ENCODE data around the gene KIF1B. TPM values are rescaled to one million over a fixed set of nuclear protein-coding genes. Genes with fewer than 3 reads are reported as not detected.

KIF1B gene
- total RNA-seq, 6 experiments from 2014 or later: 21.7 to 29.4 (median 23.2) TPM

DNA sequence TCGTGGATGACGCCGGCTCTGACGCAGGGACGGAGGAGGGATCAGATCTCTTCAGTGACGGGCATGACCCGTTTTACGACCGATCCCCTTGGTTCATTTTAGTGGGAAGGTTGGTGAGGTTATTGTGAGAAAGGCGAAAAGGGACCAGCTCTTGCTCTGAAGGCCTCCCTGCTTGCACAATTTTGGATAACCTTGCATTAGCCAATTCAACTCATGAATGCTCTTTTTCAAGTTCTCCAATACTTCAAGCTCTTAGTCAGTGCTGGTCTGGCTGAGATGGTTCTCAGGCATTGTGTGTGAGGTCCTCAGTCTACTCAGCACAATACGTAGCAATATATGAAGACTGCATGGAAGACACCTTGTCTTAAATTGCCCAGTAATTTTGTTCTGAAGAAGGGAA, 115.9 kb downstream of the KIF1B start:
- intact Hi-C loops (cut with DNase I): no loop called here
- Histone ChIP-seq H3K27me3 (no peaks in the 10 kb centered on the region), H3K4me1 (no peaks in the 10 kb centered on the region), H3K4me3 (no peak overlapping the region), H3K36me3 (peaks cover 0 to 48% (median 7%) of the 10 kb centered on the region in 4 donors), H3K27ac (no peak overlapping the region), H3K9me3 (no peaks in the 10 kb centered on the region)
- 100% methylated on average over 1 of the region's 11 CpGs for WGBS (ENCODE audit: insufficient coverage, low coverage, low lambda C conversion rate, missing lambda C conversion rate)
- TF ChIP-seq, protein P1, sequence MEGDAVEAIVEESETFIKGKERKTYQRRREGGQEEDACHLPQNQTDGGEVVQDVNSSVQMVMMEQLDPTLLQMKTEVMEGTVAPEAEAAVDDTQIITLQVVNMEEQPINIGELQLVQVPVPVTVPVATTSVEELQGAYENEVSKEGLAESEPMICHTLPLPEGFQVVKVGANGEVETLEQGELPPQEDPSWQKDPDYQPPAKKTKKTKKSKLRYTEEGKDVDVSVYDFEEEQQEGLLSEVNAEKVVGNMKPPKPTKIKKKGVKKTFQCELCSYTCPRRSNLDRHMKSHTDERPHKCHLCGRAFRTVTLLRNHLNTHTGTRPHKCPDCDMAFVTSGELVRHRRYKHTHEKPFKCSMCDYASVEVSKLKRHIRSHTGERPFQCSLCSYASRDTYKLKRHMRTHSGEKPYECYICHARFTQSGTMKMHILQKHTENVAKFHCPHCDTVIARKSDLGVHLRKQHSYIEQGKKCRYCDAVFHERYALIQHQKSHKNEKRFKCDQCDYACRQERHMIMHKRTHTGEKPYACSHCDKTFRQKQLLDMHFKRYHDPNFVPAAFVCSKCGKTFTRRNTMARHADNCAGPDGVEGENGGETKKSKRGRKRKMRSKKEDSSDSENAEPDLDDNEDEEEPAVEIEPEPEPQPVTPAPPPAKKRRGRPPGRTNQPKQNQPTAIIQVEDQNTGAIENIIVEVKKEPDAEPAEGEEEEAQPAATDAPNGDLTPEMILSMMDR (IDR thresholded peaks at IDR 0.05): no peak
- no peak for TF ChIP-seq POLR2A (IDR thresholded peaks at IDR 0.05)
- DNase-seq: no peak
- ATAC-seq: no peak

DNA sequence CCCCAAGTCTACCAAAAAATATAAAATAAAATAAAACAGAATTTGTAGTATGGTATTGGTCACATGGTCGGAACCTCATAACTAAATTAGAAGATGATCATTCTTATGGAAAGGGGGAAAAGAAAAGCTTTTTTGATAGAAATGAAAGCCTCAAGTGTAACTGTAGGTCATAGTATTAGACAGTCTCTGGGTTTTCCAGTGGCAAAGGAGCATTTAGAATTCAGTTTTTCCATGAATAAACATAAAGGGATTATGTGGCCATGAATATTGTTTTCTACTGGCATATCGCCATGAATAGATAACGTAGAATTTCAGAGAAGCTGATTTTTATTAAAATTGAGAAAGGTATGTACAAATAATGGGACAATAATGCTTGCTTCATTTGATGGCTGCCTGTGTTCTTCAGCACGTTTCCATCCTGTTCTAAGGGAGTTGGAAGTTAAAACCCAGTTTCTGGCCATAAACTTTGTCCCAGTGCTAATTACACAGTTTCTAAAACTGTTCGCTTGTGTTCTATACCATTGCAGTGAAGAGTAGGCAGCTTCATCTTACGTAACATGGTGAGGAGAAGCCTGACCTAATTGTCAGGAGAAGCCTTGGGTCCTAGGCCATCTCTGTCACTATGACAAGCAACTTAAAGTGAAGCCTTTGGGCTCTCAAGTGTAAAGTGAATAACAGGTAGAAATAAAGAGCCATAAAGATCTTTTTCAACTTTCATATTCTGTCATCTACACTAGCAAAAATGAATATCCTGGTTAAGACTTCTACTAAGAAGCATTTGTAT, 118.0 kb downstream of the KIF1B start:
- Histone ChIP-seq H3K36me3 (peaks cover 0 to 30% (median 11%) of the 10 kb centered on the region in 4 donors), H3K4me1 (no peaks in the 10 kb centered on the region), H3K9me3 (no peaks in the 10 kb centered on the region), H3K27ac (no peak overlapping the region), H3K4me3 (no peak overlapping the region), H3K27me3 (no peaks in the 10 kb centered on the region)
- no peak for ATAC-seq
- WGBS (ENCODE audit: insufficient coverage, low coverage, low lambda C conversion rate, missing lambda C conversion rate): 91% methylated on average over 5 of the region's 6 CpGs
- intact Hi-C loops (cut with DNase I): no loop called here
- DNase-seq: no peak
- TF ChIP-seq POLR2A (IDR thresholded peaks at IDR 0.05): no peak
- TF ChIP-seq, protein P1 (IDR thresholded peaks at IDR 0.05): no peak

- H3K27ac ChIP-seq: no peak overlapping the region
- H3K36me3 ChIP-seq: peaks cover 0 to 70% (median 32%) of the 10 kb centered on the region in 4 donors
- 56% methylated on average over 2 of the region's 3 CpGs for WGBS (ENCODE audit: insufficient coverage, low coverage, low lambda C conversion rate, missing lambda C conversion rate)
- intact Hi-C loops (cut with DNase I): loop anchor here (10.0 kb wide), 1 partner anchor 133 kb away; no protein-coding TSS in a partner anchor
- H3K4me1 ChIP-seq: no peaks in the 10 kb centered on the region
- DNase-seq: no peak
- H3K9me3 ChIP-seq: no peaks in the 10 kb centered on the region
- H3K27me3 ChIP-seq: no peaks in the 10 kb centered on the region
- no peak for TF ChIP-seq POLR2A (IDR thresholded peaks at IDR 0.05)
- TF ChIP-seq, protein P1 (IDR thresholded peaks at IDR 0.05): no peak
- ATAC-seq: no peak
- H3K4me3 ChIP-seq: no peak overlapping the region
Measured at GRCh38 chr1:10337436-10337835, 127.1 kb downstream of the KIF1B start.

GRCh38 chr1:10338047-10338446, 127.7 kb downstream of the KIF1B start:
- 17% methylated on average over 2 of the region's 2 CpGs for WGBS (ENCODE audit: insufficient coverage, low coverage, low lambda C conversion rate, missing lambda C conversion rate)
- TF ChIP-seq, protein P1 (IDR thresholded peaks at IDR 0.05): peak; percentile 54 to 70 (median 65)
- no peak for TF ChIP-seq POLR2A (IDR thresholded peaks at IDR 0.05)
- ATAC-seq (peak; percentile 84 to 94 (median 90)), DNase-seq (peak in 1 of 3 donors; percentile 35)
- Histone ChIP-seq H3K27ac (no peak overlapping the region), H3K4me1 (no peaks in the 10 kb centered on the region), H3K27me3 (no peaks in the 10 kb centered on the region), H3K36me3 (peaks cover 0 to 76% (median 35%) of the 10 kb centered on the region in 4 donors), H3K9me3 (no peaks in the 10 kb centered on the region), H3K4me3 (no peak overlapping the region)
- intact Hi-C loops (cut with DNase I): loop anchor here (10.0 kb wide), 1 partner anchor 133 kb away; no protein-coding TSS in a partner anchor

Data from right lobe of liver (tissue), 6 donors.